ENCODE measurements around the gene ZBTB20. TPM values are rescaled to one million over a fixed set of nuclear protein-coding genes. Genes with fewer than 3 reads are reported as not detected.

The ZBTB20 gene
- total RNA-seq, 1 donor, result 32.9 TPM

DNA sequence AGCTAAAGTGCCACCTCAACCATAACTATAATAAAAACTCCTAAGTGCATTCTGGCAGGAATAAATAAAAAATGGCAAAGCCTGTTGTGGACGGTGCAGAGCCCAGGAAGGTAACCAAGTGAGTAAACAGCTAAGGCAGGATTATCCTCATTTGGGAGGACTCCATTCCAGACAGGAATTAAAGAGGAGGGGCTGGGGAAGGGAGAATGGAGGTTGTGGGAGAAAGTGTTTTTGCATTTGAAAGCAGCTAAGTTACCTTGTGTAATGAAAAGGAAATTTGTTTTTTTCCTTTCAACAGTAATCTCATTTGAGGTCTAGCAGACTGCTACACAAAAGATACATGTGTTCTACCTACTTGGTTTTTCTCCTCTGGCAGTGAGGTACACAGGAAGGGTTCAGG lies 604.7 kb downstream of the ZBTB20 start:
- Histone ChIP-seq H3K4me2 (ENCODE audit: insufficient read depth, low read length) (no peak overlapping the region), H3K4me3 (ENCODE audit: insufficient read depth, low read length) (no peak overlapping the region), H3K79me2 (ENCODE audit: insufficient read depth, low read length) (no peaks in the 10 kb centered on the region), H3K4me1 (ENCODE audit: insufficient read depth, low read length) (peaks cover 8% of the 10 kb centered on the region), H3K27ac (ENCODE audit: low read depth, low read length) (no peak overlapping the region), H3K9me3 (ENCODE audit: low read depth, low read length) (no peaks in the 10 kb centered on the region), H3K36me3 (ENCODE audit: insufficient read depth, low read length) (no peaks in the 10 kb centered on the region), H4K20me1 (ENCODE audit: insufficient read depth, low read length) (no peaks in the 10 kb centered on the region), H2AFZ (ENCODE audit: low read length) (no peak overlapping the region), H3K27me3 (ENCODE audit: insufficient read depth, low read length) (no peaks in the 10 kb centered on the region)
- TF ChIP-seq CTCF (IDR thresholded peaks at IDR 0.05; ENCODE audit: extremely low read depth, low read depth, low read length), result no peak
- DNase-seq (ENCODE audit: insufficient read length, low spot score, missing footprints), result no peak

GRCh38 chr3:114539525-114539924 lies 607.6 kb downstream of the ZBTB20 start:
- H2AFZ ChIP-seq (ENCODE audit: low read length), result no peak overlapping the region
- no peak overlapping the region for H3K27ac ChIP-seq (ENCODE audit: low read depth, low read length)
- no peaks in the 10 kb centered on the region for H3K9me3 ChIP-seq (ENCODE audit: low read depth, low read length)
- H3K4me2 ChIP-seq (ENCODE audit: insufficient read depth, low read length), result no peak overlapping the region
- peaks cover 4% of the 10 kb centered on the region for H3K79me2 ChIP-seq (ENCODE audit: insufficient read depth, low read length)
- H3K27me3 ChIP-seq (ENCODE audit: insufficient read depth, low read length), result no peaks in the 10 kb centered on the region
- no peak for TF ChIP-seq CTCF (IDR thresholded peaks at IDR 0.05; ENCODE audit: extremely low read depth, low read depth, low read length)
- H3K4me3 ChIP-seq (ENCODE audit: insufficient read depth, low read length), result no peak overlapping the region
- peaks cover 3% of the 10 kb centered on the region for H4K20me1 ChIP-seq (ENCODE audit: insufficient read depth, low read length)
- no peak for DNase-seq (ENCODE audit: insufficient read length, low spot score, missing footprints)
- H3K4me1 ChIP-seq (ENCODE audit: insufficient read depth, low read length), result no peaks in the 10 kb centered on the region
- H3K36me3 ChIP-seq (ENCODE audit: insufficient read depth, low read length), result no peaks in the 10 kb centered on the region

GRCh38 chr3:114538211-114538610 lies 608.9 kb downstream of the ZBTB20 start:
- Histone ChIP-seq H3K79me2 (ENCODE audit: insufficient read depth, low read length) (peaks cover 4% of the 10 kb centered on the region), H3K27ac (ENCODE audit: low read depth, low read length) (no peak overlapping the region), H3K4me1 (ENCODE audit: insufficient read depth, low read length) (no peaks in the 10 kb centered on the region), H3K4me2 (ENCODE audit: insufficient read depth, low read length) (no peak overlapping the region), H3K9me3 (ENCODE audit: low read depth, low read length) (no peaks in the 10 kb centered on the region), H3K36me3 (ENCODE audit: insufficient read depth, low read length) (no peaks in the 10 kb centered on the region), H4K20me1 (ENCODE audit: insufficient read depth, low read length) (peaks cover 3% of the 10 kb centered on the region), H3K27me3 (ENCODE audit: insufficient read depth, low read length) (no peaks in the 10 kb centered on the region), H2AFZ (ENCODE audit: low read length) (no peak overlapping the region), H3K4me3 (ENCODE audit: insufficient read depth, low read length) (no peak overlapping the region)
- no peak for DNase-seq (ENCODE audit: insufficient read length, low spot score, missing footprints)
- TF ChIP-seq CTCF (IDR thresholded peaks at IDR 0.05; ENCODE audit: extremely low read depth, low read depth, low read length), result no peak

- DNase-seq (ENCODE audit: insufficient read length, low spot score, missing footprints), result no peak
- no peaks in the 10 kb centered on the region for H3K27me3 ChIP-seq (ENCODE audit: insufficient read depth, low read length)
- H3K4me3 ChIP-seq (ENCODE audit: insufficient read depth, low read length), result no peak overlapping the region
- H3K4me2 ChIP-seq (ENCODE audit: insufficient read depth, low read length), result no peak overlapping the region
- no peaks in the 10 kb centered on the region for H3K36me3 ChIP-seq (ENCODE audit: insufficient read depth, low read length)
- TF ChIP-seq CTCF (IDR thresholded peaks at IDR 0.05; ENCODE audit: extremely low read depth, low read depth, low read length), result no peak
- no peak overlapping the region for H3K27ac ChIP-seq (ENCODE audit: low read depth, low read length)
- H3K9me3 ChIP-seq (ENCODE audit: low read depth, low read length), result no peaks in the 10 kb centered on the region
- no peaks in the 10 kb centered on the region for H3K79me2 ChIP-seq (ENCODE audit: insufficient read depth, low read length)
- no peak overlapping the region for H2AFZ ChIP-seq (ENCODE audit: low read length)
- H3K4me1 ChIP-seq (ENCODE audit: insufficient read depth, low read length), result no peaks in the 10 kb centered on the region
- H4K20me1 ChIP-seq (ENCODE audit: insufficient read depth, low read length), result no peaks in the 10 kb centered on the region
Measured at GRCh38 chr3:114528517-114528916, 618.6 kb downstream of the ZBTB20 start.
